Aorta (tissue), 5 donors: ENCODE data around the gene DNAH17. TPM values are rescaled to one million over a fixed set of nuclear protein-coding genes. Genes with fewer than 3 reads are reported as not detected.

Experiments used
- ATAC-seq: fragments of 200-7000 bp; cut with Tn5 transposase; one replicate; pipeline ENCODE4 v1.9.1; 2022; ENCODE audit warnings: moderate library complexity; ENCODE audit not compliant: low FRiP score
- DNase-seq, 2 donors: peaks; one replicate each; pipeline ENCODE4 v3.0.0-alpha.2; 2020
- H3K27ac ChIP-seq, 2 donors: one replicate each; pipeline ENCODE4 v1.5.1; 2013; ENCODE audit warnings: low read length in 2 of 2, mild to moderate bottlenecking in 2 of 2, moderate library complexity in 2 of 2, control low read depth in 1 of 2, inconsistent platforms in 1 of 2, low read depth in 1 of 2
- H3K27me3 ChIP-seq, 2 donors: one replicate each; pipeline ENCODE4 v1.6.1; 2013; ENCODE audit warnings: control low read depth in 1 of 2, low read length in 1 of 2, mild to moderate bottlenecking in 1 of 2, moderate library complexity in 1 of 2; ENCODE audit not compliant: insufficient read depth in 2 of 2, control insufficient read depth in 1 of 2
- H3K36me3 ChIP-seq, 2 donors: one replicate each; pipeline ENCODE4 v1.6.1; 2013; ENCODE audit warnings: control low read depth in 1 of 2, low read length in 1 of 2, mild to moderate bottlenecking in 1 of 2; ENCODE audit not compliant: insufficient read depth in 2 of 2, control insufficient read depth in 1 of 2
- H3K4me1 ChIP-seq, 2 donors: one replicate each; pipeline ENCODE4 v1.6.1; 2013; ENCODE audit warnings: low read length in 2 of 2, control low read depth in 1 of 2, mild to moderate bottlenecking in 1 of 2, moderate library complexity in 1 of 2; ENCODE audit not compliant: insufficient read depth in 2 of 2, control insufficient read depth in 1 of 2
- H3K4me3 ChIP-seq, 2 donors: one replicate each; pipeline ENCODE4 v1.5.1; 2013; ENCODE audit warnings: low read length in 2 of 2, control low read depth in 1 of 2, mild to moderate bottlenecking in 1 of 2
- H3K9me3 ChIP-seq: one replicate; pipeline ENCODE4 v1.6.1; 2013; ENCODE audit warnings: mild to moderate bottlenecking, low read length; ENCODE audit not compliant: control insufficient read depth
- WGBS, 2 donors: extraction: QIAGEN DNeasy Blood & Tissue Kit; methylation state at CpG; one replicate each; pipeline ENCODE4 v1.1.7; 2013; 5-methylcytosine and 5-hydroxymethylcytosine counted together
- intact Hi-C, 2 donors: fragments of 100-400 bp; cut with DNase I; formaldehyde crosslinking; loops; one replicate each; pipeline versions ENCODE4 v1.14.2 to v1.15.0; 2022
- polyA plus RNA-seq, 2 donors: library from polyadenylated mRNA; stranded (reverse); fragments of 200-250 nt; gene quantifications; one replicate each; pipeline ENCODE4 v1.2.3, GENCODE V29; 2013
- total RNA-seq, 2 donors: library from RNA; stranded (reverse); fragmentation: NEBNext Ultra II Directional; extraction: Animal tissue kit (Norgen Biotek cat#: 25700); gene quantifications; one replicate each; pipeline ENCODE4 v1.2.1, GENCODE V29; 2021
- donor health status: healthy with polysubstance abuse.
- donor health status: Bipolar disorder and iron deficiency.
- donor health status: DM: no; HTN: no; CAD: no.
- donor health status: DM: no; HTN: no; CAD: no.
- donor health status: DM: yes; HTN: yes; CAD: no.

DNAH17 gene
- total and polyA plus RNA-seq, 4 donors: 0.21 to 0.45 TPM; not detected in 2

DNA sequence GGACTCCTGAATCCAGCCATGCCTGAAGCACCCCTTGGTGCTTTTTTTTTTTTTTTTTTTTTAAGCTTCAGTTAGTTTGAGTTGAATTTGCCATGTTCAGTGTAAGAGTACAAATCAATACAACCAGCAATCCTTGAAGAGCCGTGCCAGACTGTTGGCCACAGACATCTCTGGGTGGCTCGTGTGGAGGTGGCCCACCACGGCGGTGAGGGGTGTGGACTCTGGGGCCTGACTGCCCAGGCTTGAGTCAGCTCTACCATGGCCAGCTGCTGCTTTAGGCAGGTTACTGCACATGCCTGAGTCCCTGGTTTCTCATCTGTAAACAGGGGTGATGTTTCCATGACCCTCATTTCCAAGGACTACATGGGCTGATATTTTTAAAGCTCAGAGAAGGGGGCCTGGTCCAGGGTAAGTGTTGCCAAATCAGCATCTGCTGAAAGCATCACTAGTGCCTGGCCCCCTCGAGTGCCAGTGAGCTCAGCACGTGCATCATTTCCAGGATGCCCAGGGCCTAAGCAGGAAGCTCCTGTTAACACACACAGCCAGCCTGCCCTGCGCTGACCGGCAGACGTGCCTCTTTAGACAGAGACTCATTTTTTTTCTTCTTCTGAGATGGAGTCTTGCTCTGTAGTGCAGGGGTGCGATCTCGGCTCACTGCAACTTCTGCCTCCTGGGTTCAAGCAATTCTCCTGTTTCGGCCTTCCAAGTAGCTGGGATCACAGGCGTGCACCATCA is 90.1 kb downstream of the DNAH17 start:
- no peak for ATAC-seq
- no peak overlapping the region for H3K27ac ChIP-seq

DNA sequence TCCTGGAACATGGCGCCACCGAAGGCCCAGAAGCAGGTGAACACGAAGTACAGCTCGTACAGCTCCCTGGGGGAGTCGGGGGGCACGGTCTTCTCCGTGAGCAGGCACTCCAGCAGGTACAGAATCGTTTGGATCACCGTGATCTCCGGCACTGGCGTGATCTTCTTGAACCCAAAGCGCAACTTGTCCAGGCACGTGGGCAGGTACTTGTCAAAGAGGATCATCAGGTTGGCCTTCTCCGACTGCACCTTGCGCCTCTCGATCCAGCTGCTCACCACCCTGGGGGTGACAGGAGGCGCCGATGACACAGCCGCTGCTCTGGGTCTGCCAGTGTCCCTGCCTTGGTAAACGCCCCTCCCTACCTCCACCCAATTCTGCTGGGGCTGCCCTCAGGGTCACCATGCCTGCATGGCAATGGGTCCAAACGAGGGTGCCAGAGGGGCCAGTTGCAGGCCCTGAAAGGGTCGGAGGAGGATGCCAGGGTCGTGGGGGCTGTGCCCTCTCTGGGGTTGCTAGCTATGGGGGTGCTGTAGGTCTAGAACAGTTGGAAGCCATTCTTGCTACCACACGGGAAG is 90.9 kb downstream of the DNAH17 start:
- no peaks in the 10 kb centered on the region for H3K4me1 ChIP-seq
- no peaks in the 10 kb centered on the region for H3K36me3 ChIP-seq
- H3K27me3 ChIP-seq: no peaks in the 10 kb centered on the region
- WGBS, 2 donors: 95% methylated on average over 24 of the region's 24 CpGs
- DNase-seq (no peak), ATAC-seq (no peak)
- no peak overlapping the region for H3K27ac ChIP-seq
- no peaks in the 10 kb centered on the region for H3K9me3 ChIP-seq
- no peak overlapping the region for H3K4me3 ChIP-seq
- intact Hi-C loops: no loop called here

More for the DNA sequence above, 90.1 kb downstream of the DNAH17 start:
- Histone ChIP-seq H3K4me1 (no peaks in the 10 kb centered on the region), H3K4me3 (no peak overlapping the region), H3K9me3 (no peaks in the 10 kb centered on the region), H3K27me3 (no peaks in the 10 kb centered on the region), H3K36me3 (no peaks in the 10 kb centered on the region)
- WGBS, 2 donors: 78 to 85% methylated on average over 13 of the region's 13 CpGs
- DNase-seq: no peak
- intact Hi-C loops: no loop called here

DNA sequence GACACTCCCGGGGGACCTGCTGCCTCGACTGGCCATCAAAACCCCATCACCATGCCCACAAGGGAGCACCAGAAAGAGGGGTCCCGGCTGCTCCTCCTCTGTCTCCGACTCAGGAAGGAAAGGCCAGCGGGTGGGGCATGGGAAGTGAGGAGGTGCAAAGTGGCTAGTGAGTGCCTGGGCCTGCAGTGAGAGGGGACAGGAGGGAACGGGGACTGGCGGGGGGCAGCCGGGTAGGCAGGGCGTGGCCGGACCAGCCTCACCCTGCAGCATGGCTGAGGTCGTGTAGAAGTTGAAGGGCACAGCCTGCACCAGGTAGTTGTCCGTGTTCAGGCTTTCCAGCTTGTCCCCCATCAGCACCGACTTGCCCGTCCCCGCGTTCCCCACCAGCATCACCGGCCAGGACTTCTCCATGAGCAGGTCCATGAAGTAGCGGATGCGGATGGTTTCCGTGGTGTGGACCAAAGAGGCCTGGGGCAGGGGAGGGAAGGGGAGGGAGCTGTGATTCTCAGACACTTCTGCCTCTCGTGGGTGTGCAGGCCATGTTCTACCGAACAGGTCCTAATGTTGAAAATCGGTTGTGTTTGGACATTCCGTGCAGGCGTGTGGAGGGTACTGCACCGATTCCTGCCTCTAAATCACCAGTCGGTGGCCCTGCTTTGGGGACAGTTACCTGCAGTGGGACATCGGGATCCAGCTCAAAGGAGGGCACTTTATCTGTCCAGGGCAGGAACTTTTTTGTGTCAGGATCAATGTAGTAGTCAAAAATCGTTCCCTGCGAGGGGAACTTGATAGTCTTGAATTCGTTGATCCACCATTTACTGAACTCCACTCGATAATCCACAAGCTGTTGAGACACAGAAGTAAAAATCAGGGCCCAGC is 91.7 kb downstream of the DNAH17 start:
- H3K27me3 ChIP-seq: no peaks in the 10 kb centered on the region
- 74 to 77% methylated on average over 27 to 32 of the region's 32 CpGs for WGBS, 2 donors
- H3K27ac ChIP-seq: no peak overlapping the region
- H3K9me3 ChIP-seq: no peaks in the 10 kb centered on the region
- no peak overlapping the region for H3K4me3 ChIP-seq
- no peaks in the 10 kb centered on the region for H3K4me1 ChIP-seq
- intact Hi-C loops: no loop called here
- H3K36me3 ChIP-seq: no peaks in the 10 kb centered on the region
- ATAC-seq (no peak), DNase-seq (no peak)

DNA sequence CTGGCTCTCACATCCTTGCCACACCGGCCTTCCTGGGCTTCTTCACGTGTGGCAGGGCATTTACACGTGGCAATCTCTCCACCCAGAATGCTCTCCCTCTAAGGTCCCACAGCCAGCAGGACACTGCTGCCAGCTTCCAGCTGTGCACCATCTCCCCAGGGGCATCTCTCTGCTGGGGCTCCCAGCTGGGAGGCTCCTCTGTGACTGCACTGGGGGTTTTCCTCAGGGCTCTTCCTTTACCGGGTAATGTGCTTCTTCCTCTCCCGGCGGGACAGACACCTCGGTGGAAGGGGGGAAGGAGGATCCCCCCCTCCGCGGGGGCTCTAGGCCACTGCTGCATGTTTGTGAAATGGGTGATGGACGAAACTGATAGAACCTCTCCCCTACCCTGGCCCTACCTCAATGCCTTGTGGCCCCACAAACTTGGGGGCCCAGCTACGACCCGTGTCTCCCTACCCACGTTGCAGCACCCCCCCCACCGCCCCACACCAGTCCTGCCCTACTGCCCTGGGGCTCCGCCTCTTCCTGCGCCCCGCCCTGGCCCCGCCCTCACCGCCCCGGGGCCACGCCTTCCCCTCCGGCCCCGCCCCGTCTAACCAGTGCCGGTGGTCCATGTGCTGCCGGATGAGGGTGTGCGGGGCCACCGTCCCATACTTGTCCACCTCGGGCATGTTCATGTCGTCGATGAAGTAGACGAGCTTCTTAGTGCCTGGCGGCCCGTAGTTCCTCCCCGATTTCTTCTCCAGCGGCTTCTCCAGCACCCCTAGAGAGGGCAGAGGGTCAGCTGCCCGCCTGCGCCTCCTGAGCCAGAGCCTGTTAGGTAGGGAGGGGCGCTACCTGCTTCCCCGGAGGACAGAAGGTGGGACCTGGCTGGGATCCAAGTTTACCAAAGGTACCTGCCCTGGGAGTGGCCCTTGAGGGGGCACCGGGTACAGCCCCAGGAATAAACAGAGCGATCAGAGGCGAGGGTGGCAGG is 92.6 kb downstream of the DNAH17 start:
- H3K9me3 ChIP-seq: no peaks in the 10 kb centered on the region
- no peaks in the 10 kb centered on the region for H3K36me3 ChIP-seq
- no peak overlapping the region for H3K27ac ChIP-seq
- H3K27me3 ChIP-seq: no peaks in the 10 kb centered on the region
- intact Hi-C loops: no loop called here
- no peaks in the 10 kb centered on the region for H3K4me1 ChIP-seq
- DNase-seq (no peak), ATAC-seq (peak; percentile 33)
- H3K4me3 ChIP-seq: no peak overlapping the region
- WGBS, 2 donors: 5 to 15% methylated on average over 40 to 43 of the region's 43 CpGs

DNA sequence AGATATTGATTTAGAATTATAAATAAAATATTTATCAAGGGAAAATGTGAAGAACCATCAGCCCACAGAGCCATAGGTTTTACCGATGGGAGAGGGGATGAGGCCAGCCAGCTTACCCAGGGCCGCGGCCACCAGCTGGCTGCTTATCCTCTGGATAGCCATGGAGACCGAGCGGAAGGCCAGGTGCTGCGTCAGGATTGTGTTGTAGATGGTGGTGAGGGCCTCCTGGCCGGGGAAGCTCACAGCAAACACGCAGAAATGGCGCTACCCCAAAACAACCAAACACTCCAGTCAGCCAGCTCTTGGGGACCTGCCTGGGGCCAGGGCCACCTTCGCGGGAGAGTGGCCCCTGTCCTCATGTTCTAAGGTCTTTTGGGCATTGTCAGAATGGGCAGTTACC is 97.8 kb downstream of the DNAH17 start:
- Histone ChIP-seq H3K27me3 (no peaks in the 10 kb centered on the region), H3K4me3 (no peak overlapping the region), H3K27ac (no peak overlapping the region), H3K36me3 (no peaks in the 10 kb centered on the region), H3K9me3 (no peaks in the 10 kb centered on the region), H3K4me1 (no peaks in the 10 kb centered on the region)
- no peak for ATAC-seq
- no peak for DNase-seq
- WGBS, 2 donors: 89 to 91% methylated on average over 11 of the region's 11 CpGs
- intact Hi-C loops: no loop called here

DNA sequence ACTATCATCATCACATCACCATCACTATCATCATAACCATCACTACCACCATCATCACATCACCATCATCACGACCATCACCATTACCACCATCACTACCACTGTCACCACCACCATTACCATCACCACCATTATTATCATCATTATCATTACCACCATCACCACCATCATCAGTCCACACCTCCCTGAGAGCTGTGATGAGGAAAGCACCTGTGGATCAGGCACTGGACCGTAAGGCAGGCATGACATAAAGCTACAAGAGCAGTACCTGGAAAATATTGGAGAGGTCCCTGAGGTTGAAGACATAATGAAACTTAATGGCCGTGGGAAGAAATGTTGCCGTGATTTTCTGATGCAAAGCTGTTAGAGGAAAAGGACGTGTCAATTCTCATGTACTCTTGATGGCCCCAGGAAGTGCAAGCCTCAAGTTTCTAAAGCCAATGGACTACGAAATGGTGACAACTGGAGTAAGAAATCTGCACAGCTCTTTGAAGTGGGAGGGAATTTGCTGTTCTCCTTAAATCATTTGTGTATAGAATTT is 98.4 kb downstream of the DNAH17 start:
- H3K27ac ChIP-seq: no peak overlapping the region
- H3K27me3 ChIP-seq: no peaks in the 10 kb centered on the region
- H3K9me3 ChIP-seq: no peaks in the 10 kb centered on the region
- no peaks in the 10 kb centered on the region for H3K36me3 ChIP-seq
- H3K4me1 ChIP-seq: no peaks in the 10 kb centered on the region
- ATAC-seq (no peak), DNase-seq (no peak)
- WGBS, 2 donors: 86 to 88% methylated on average over 6 of the region's 6 CpGs
- no peak overlapping the region for H3K4me3 ChIP-seq
- intact Hi-C loops: no loop called here

DNA sequence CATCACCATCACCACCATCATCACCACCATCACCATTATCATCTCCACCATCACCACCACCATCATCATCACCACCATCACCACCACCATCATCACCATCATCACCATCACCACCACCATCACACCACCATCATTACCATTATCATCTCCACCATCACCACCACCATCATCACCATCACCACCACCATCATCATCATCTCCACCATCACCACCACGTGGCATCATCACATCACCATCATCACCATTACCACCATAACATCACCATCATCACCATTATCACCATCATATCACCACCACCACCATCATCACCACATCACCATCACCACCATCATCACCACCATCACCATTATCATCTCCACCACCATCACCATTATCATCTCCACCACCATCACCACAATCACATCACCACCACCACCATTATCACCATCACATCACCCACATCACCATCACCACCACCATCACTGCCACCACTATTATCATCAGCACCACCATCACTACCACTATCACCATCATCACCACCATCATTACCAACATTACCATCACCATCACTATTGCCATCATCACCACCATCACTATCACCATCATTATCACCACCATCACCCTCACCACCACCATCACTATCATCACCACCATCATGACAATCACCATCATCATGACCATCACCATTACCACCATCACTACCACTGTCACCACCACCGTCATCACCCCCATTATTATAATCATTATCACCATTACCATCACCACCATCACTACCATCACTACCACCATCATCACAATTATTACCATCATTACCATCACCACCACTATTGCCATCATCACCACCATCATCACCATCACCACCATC is 99.1 kb downstream of the DNAH17 start:
- WGBS, 2 donors: 80 to 95% methylated on average over 2 of the region's 2 CpGs
- H3K36me3 ChIP-seq: no peaks in the 10 kb centered on the region
- ATAC-seq (no peak), DNase-seq (no peak)
- H3K4me3 ChIP-seq: no peak overlapping the region
- intact Hi-C loops: no loop called here
- no peaks in the 10 kb centered on the region for H3K4me1 ChIP-seq
- no peaks in the 10 kb centered on the region for H3K9me3 ChIP-seq
- no peak overlapping the region for H3K27ac ChIP-seq
- H3K27me3 ChIP-seq: no peaks in the 10 kb centered on the region
